UCSD-AML1 (cell line): ENCODE results near the gene MFSD2A.
"Not testable (repeated sequence)": the region's sequence is repeated elsewhere in the genome, so short reads cannot be mapped to it uniquely, and the experiment has no call there.

Source experiments
- DNase-seq: peaks from one replicate; lab custom pipeline; 2025; ENCODE audit not compliant: unreplicated experiment; lab: John Stamatoyannopoulos, UW

MFSD2A gene

DNA sequence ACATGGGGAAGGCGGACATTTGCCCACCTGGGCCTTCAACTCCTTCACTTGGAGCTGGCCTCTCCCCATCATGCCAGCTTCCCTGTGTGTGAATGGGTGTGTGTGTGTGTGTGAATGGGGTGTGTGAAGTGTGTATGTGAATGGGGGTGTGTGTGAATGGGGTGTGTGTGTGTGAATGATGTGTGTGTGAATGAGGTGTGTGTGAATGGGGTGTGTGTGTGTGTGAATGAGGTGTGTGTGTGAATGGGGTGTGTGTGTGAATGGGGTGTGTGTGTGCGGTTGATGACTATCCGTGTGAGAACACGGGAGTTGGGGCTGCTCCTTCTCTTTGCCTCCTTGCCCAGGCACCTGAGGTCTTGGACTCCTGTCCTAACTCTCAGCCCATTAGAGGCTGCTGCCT, 9.6 kb downstream of the MFSD2A start:
- no peak for DNase-seq

DNA sequence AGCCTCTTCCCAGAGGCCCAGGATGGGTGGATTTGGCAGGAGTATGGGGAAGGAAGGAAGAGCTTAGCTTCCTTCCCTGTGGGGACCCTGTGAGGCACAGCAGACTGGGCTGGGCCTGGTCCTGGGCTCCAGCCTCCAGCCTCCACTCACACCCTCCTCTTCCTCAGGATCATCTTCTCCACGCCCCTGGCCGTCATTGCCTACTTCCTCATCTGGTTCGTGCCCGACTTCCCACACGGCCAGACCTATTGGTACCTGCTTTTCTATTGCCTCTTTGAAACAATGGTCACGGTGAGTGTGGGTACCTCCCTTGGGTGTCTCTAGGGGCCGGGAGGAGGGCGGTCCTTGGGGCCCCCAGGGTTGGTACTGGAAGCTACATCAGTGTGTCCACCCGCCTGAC, 10.1 kb downstream of the MFSD2A start:
- DNase-seq: no peak

DNA sequence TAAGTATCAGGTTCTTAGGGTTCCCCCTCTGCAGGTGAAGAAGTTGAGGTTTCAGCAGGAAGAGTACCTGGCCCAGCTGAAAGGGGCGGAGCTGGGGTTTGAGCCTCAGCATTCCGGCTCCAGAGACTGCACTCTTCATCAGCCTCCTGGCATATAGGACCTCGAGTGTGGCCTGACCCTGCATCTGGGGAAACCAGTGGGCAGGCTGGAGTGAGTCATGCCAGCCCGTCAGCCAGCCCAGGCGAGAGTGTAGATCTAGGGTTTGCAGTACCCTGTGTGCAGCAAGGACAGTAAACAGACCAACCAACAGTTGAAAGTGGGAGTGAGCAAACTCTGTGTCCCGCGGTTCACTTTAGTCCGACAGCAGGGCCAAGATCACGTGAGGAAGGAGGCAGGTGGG, 14.1 kb downstream of the MFSD2A start:
- no peak for DNase-seq

DNA sequence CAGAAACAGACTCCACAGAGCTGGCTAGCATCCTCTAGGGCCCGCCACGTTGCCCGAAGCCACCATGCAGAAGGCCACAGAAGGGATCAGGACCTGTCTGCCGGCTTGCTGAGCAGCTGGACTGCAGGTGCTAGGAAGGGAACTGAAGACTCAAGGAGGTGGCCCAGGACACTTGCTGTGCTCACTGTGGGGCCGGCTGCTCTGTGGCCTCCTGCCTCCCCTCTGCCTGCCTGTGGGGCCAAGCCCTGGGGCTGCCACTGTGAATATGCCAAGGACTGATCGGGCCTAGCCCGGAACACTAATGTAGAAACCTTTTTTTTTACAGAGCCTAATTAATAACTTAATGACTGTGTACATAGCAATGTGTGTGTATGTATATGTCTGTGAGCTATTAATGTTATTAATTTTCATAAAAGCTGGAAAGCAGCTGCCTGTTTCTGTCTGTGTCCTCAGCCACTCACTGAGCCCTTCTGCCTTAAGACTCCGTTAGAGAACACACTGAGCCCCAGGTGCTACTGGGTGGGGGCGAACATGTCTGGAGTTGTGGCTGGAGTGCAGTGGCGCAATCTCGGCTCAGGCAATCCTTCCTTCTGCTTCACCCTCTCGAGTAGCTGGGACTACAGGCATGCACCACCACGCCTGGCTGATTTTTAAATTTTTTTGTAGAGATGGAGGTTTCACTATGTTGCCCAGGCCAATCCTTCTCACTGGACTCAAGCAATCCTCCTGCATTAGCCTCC, 14.8 kb downstream of the MFSD2A start:
- DNase-seq: no peak

DNA sequence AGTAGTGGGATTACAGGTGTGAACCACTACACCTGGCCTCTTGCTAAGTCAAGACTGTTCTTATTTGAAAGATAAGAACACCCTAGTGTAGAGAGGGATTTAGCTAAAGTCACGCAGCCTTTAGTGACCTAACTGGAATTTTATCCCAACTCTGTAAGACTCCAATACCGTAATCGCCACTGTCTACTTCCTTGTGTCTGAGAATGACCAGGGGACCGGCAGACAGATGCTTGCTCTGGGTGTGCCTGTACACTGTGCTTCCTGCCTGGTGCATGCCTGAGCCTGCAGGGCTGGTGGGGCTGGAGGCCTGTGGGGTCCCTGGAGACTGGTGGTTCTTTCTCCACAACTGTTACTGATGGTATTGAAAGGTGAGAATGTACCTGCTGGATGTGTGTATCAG, 15.3 kb downstream of the MFSD2A start:
- no peak for DNase-seq

DNA sequence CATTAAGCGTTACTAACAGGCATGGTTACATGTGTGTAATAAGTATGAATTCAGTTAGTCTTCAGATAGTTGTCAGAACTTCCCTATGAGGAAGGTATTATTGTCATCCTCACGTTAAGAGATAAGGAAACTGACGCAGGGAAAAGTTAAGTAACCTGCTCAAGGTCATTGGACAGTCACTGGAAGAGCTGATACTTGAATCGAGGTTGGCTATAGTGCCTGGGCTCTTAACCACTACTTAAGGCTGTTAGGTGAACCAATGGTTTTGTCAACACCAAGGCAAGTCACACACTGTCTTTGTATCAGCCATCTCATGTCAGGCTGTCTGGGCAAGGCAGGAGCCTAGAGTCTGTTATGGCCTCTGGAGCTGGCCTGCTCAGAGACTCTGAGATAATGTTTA, 16.2 kb downstream of the MFSD2A start:
- no peak for DNase-seq

DNA sequence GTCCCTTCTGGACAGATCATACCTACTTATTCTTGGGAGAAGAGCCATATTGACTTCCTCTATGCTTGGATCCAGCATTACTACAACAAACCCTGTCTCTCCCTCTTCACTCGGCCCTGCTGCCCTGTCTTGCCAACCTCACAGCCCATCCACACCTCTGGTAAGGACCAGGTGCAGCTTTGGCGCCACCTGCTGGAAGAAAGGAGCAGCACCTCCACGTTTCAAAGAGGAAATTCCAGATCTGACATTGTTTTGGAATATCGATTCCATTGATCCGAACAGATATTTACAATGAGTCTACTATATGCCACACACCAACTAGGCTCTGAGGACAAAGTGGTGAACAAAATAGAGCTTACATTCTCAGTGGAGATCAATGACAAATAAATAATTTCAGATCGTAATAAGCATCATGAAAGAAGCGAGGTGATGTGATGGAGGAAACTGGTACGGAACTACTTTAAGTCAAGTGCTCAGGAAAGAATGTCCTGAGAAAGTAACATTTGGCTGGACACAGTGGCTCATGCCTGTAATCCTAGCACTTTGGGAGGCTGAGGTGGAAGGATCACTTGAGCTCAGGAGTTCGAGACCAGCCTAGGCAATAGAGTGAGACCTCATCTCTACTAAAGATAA, 18.7 kb downstream of the MFSD2A start:
- DNase-seq: peak; percentile 65

DNA sequence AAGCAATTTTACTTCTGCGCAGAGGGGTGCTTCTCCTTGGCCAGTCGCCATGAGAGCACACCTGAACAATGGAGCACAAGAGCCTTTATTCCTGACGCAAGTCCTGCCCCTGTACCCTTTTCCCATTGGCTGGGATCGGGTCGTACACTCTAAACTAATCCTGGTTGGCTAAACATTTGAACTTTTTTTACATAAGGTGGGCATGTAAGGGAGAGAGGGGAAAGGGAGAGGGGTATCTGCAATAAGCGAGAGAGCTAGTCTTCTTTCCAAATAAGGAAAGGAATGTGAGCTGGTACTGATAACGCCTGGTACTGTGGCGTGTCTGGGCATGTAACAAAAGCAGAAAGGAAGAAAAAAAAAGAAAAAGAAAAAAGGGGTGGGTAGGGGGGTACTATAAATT, 21.8 kb downstream of the MFSD2A start:
- no peak for DNase-seq

DNA sequence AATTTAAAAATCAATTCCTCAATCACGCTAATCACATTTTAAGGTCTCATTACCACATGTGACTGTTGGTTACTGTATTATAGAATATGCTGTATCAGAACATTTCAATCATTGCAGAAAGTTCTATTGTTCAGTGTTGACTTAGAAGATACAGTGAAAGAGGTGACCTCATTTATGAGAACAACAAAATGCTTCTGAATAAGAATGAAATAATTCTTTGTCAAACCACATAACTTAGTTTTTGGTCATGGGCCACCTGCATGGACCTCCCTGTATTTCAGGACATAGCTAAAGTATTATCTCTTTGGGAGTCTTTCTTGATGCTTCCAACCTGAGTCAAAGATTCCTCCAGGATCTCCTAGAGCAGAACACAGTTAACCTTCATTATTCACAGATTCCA, 22.3 kb downstream of the MFSD2A start:
- no peak for DNase-seq

DNA sequence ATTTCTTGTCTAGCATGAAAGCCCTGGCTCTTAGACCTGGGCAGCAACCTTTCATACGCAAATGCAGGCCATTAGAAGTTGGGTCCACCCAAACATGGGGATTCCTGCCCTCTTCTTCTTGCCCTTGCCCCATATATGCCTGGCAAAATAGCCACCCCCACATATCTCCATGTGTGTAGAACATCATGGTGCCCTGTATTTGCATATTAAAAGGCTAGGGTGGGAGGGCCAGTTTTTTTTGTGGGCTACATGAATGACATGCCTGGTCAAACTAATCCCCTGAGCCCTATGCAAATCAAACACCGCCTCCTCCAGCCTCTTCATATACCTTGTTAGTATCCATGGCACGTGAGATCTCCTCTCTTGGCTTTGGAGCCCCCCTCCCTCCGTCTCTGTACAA, 24.7 kb downstream of the MFSD2A start:
- DNase-seq: no peak

DNA sequence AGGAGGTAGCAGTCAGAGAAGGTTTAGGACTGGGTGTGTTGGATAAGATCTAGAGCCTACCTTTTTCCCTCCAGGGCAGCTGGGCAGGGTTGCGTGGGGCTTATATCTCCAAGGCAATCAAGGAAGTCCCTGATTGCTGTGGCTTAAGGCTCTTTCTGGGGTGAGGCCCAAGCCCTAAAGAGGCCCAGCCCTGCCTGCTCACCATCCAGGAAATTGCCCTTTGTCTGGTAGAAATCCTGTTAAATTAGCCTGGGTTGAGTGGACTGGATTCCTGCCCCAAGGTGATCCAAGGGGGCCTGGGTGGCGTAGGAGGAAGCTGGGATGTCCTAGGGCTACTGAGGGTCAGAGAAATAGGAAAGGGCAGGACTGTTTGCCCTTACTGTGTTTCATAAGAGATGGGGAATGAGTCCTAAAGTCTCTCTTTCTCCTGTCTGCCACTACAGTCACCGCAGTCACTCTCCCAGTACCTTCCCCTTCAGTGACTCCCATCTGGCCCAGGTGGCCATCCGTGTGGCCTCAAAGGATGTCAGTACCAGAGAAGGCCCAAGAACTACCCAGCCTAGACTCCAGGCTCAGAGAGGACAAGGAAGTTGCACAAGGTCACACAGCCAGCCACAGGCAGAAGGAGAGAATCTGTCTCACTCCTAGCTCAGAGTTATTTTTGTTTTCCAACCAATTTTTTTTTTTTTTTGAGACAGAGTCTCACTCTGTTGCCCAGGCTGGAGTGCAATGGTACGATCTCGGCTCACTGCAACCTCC, 25.8 kb downstream of the MFSD2A start:
- DNase-seq: no peak

DNA sequence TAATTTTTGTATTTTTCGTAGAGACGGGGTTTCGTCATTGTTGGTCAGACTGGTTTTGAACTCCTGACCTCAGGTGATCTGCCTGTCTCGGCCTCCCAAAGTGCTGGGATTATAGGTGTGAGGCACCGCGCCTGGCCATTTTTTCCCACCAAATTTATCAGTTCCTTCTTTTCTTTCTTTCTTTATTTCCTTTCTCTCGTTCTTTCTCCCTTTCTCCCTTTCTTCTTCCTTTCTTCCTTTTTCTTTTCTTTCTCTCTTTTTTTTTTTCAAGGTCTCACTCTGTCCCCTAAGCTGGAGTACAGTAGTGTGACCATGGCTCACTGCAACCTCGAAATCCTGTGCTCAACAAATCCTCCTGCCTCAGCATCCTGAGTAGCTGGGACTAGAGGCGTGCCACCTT, 26.4 kb downstream of the MFSD2A start:
- no peak for DNase-seq

DNA sequence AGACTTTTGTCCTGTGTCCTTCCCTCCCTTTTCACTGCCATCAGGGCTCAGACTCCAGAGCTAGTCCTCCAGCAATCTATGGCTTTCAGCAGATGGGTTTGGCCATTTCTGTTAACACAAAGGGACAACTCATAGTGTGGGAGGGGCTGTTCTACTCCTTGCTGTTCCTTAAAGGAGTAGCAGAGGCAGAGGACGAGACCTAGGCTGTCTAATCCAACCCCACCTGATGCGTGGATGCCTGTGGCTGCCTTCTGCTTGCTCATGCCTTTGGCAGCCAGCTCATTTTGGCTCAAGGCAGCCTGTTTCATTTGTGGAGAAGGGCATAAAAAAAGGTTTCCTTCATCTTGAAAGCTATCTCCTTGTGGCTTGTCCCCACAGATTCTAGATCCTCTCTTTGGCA, 27.0 kb downstream of the MFSD2A start:
- no peak for DNase-seq

DNA sequence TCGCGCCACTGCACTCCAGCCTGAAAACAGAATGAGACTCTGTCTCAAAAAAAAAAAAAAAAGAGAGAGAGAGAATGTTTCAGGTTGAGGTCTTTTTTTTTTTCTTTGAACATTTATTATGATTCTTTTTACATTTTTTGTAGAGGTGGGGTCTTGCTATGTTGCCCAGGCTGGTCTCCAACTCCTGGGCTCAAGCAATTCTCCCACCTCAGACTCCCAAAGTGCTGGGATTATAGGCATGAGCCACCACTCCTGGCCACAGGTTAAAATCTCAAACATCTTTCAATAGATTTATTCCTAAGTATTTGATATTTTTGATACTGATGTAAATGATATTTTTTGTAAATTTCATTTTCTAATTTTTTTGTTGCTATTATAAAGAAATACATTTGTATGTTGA, 29.5 kb downstream of the MFSD2A start:
- DNase-seq: not testable (repeated sequence)

DNA sequence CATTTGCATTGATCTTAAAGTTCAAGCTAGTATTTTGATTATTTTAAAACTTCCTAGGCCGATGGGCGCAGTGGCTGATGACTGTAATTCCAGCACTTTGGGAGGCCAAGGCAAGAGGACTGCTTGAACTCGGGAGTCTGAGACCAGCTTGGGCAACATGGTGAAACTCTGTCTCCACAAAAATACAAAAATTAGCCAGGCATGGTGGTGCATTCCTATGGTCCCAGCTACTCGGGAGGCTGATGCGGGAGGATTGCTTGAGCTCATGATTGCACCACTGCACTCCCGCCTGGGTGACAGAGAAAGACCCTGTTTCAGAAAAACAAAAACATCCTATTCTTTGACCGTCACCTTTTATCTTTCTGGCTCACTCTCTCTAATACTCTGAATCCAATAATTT, 30.0 kb downstream of the MFSD2A start:
- no peak for DNase-seq

DNA sequence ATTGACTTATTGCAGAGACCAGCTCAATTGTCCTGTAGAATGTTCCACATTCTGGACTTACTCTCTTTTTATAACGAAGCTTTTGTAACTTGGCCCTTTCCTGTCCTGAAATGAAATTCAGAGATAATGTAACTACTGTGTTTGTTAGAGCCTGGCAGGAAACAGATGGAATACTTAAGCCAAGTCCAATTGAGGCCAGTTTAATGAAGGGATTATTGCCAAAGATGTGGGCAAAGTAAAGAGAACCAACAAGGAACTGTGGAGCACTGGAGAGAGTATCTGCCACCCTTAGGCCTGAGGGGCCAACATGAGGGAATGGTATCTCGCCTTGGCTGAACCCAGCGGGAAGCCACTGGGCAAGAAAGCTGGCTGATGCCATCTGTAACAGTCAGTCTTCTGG, 32.9 kb downstream of the MFSD2A start:
- no peak for DNase-seq

DNA sequence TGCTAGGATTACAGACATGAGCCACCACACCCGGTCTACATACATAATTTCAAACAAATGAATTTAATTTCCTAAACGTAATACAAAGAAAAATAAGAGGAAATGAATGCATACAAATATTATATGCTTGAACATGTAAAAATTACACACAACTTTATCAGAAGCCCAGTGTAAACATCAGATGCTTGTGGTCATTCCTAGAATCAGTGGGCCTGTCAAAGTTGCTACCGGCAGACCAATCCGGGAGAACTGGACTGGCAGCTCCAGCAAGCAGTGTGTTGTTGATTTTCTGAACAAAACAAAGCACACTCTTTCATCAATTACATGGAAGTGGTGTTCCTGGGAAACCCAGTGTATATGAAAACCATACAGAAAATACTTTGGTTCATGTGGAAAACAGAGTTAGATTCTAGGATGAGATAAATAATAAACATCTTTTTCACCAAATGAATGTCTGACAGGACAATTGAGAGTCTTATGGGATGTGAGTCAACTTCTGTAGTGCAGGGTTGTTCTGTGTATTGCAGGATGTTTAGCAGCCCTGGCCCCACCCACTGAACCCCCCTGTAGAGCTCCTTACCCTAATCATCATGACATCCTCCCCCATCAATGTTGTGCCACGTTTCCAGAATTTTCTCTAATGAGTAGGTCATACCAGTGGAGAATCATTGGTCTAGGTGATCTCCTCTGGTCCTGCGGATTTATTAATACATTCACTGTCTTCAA, 33.8 kb downstream of the MFSD2A start:
- DNase-seq: no peak

DNA sequence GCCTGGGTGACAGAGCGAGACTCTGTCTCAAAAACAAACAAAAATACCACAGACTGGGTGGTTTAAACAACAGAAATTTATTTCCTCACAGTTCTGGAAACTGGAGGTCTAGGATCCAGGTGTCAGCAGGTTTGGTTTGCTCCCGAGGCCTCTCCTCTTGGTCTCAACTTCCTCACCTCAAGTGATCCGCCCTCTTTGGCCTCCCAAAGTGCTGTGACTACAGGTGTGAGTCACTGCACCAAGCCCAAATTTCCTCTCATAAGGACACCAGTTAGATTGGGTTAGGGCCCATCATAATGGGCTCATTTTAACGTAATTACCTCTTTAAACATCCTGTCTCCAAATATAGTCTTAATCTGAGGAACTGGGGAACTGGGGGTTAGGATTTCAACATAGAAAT, 35.5 kb downstream of the MFSD2A start:
- DNase-seq: no peak

DNA sequence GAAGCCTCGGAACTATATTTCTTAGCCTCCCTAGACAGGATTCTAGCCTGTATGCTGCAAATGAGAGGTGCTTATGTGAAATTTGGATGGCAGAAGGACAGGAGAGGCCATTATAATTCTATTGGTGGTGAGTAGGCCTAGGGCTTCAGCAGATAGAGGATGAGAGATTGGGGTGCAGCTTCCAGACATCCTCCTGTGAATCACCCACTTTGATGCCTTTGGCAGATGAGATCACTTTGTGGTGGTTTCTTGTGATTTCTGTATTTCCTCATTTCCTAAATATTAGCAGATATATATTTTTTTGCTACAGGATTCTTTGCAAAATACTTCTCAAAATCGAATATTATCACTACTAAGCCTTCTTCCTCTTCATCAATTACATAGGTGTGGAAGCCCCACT, 37.3 kb downstream of the MFSD2A start:
- no peak for DNase-seq

DNA sequence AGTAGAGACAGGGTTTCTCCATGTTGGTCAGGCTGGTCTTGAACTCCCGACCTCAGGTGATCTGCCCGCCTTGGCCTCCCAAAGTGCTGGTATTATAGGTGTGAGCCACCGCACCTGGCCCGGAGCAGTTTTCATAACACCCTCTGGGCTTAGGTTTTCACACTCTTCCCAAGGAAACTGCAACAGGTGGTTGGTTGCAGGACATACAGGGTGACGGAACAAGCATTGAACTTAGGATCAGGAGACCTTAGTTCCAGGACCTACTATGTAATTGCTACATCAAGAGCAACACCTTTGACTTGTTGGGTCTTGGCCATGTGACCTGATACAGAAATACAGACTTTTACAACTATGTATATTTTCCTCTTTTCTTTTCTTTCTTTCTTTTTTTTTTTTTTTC, 37.9 kb downstream of the MFSD2A start:
- no peak for DNase-seq

DNA sequence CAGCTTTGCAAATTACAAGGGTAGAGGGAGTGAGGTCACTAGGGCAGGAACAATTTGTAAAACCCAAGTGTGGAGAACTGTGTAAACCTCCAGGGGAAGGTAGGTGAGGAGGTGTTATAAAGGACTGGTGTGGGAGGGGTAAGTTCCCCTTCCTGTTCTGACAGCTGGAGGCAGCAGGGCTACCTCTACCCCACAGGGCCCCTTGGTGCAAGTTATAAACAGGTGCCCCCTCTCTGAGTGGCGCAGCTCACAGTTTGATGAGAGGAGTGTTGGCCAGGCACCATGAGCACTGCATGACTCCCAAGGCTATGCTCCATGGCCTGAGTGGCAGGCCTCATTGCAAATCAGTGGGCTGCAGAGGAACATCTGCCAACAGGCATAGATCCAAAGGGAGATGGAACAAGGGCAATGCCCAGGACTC, 41.0 kb downstream of the MFSD2A start:
- DNase-seq: no peak
